Measurements from ENCODE around the gene APOBEC4. TPM values are rescaled to one million over a fixed set of nuclear protein-coding genes. Genes with fewer than 3 reads are reported as not detected.

The APOBEC4 gene
- total RNA-seq, 4 donors from 2014 or later = not detected

GRCh38 chr1:183609759-183610452 lies 43.2 kb downstream of the APOBEC4 start:
- TF ChIP-seq POLR2A (IDR thresholded peaks at IDR 0.05) (no peak), CTCF (IDR thresholded peaks at IDR 0.05) (no peak)
- peaks cover 0 to 28% (median 18%) of the 10 kb centered on the region in 3 donors for H3K4me1 ChIP-seq
- intact Hi-C loops (cut with DNase I) = no loop called here
- no peaks in the 10 kb centered on the region for H3K9me3 ChIP-seq
- no peaks in the 10 kb centered on the region for H3K36me3 ChIP-seq
- WGBS, 2 donors = 36 to 39% methylated on average over 3 of the region's 3 CpGs
- DNase-seq = no peak
- no peaks in the 10 kb centered on the region for H3K27me3 ChIP-seq
- H3K4me3 ChIP-seq = no peak overlapping the region
- H3K27ac ChIP-seq = peak overlapping the region; percentile 9 to 73 (median 52)

- TF ChIP-seq POLR2A (IDR thresholded peaks at IDR 0.05) = no peak
- TF ChIP-seq CTCF (IDR thresholded peaks at IDR 0.05) = peak in 5 of 6 experiments; percentile 43 to 74 (median 53)
- Histone ChIP-seq H3K9me3 (no peaks in the 10 kb centered on the region), H3K27me3 (no peaks in the 10 kb centered on the region), H3K36me3 (no peaks in the 10 kb centered on the region), H3K27ac (peak overlapping the region; percentile 9 to 71 (median 40)), H3K4me3 (no peak overlapping the region), H3K4me1 (peaks cover 0 to 28% (median 18%) of the 10 kb centered on the region in 3 donors)
- whole genome bisulfite sequencing, 2 donors = 28 to 53% methylated on average over 5 of the region's 5 CpGs
- intact Hi-C loops (cut with DNase I) = no loop called here
- DNase-seq = no peak
Observed at GRCh38 chr1:183609313-183609712, 43.8 kb downstream of the APOBEC4 start.

- 38 to 84% methylated on average over 2 of the region's 2 CpGs for WGBS, 2 donors
- intact Hi-C loops (cut with DNase I) = no loop called here
- H3K36me3 ChIP-seq = no peaks in the 10 kb centered on the region
- no peaks in the 10 kb centered on the region for H3K27me3 ChIP-seq
- no peak overlapping the region for H3K4me3 ChIP-seq
- H3K9me3 ChIP-seq = no peaks in the 10 kb centered on the region
- DNase-seq = no peak
- no peak overlapping the region for H3K27ac ChIP-seq
- TF ChIP-seq CTCF (IDR thresholded peaks at IDR 0.05) (no peak), POLR2A (IDR thresholded peaks at IDR 0.05) (no peak)
- H3K4me1 ChIP-seq = peaks cover 0 to 28% (median 18%) of the 10 kb centered on the region in 3 donors
Observed at GRCh38 chr1:183607322-183607980, 45.7 kb downstream of the APOBEC4 start.

- WGBS, 2 donors = 92 to 100% methylated on average over 2 of the region's 2 CpGs
- H3K27ac ChIP-seq = no peak overlapping the region
- H3K4me3 ChIP-seq = no peak overlapping the region
- no peaks in the 10 kb centered on the region for H3K36me3 ChIP-seq
- H3K4me1 ChIP-seq = peaks cover 0 to 28% (median 18%) of the 10 kb centered on the region in 3 donors
- no peaks in the 10 kb centered on the region for H3K27me3 ChIP-seq
- TF ChIP-seq CTCF (IDR thresholded peaks at IDR 0.05) = no peak
- no peak for TF ChIP-seq POLR2A (IDR thresholded peaks at IDR 0.05)
- DNase-seq = no peak
- intact Hi-C loops (cut with DNase I) = no loop called here
- no peaks in the 10 kb centered on the region for H3K9me3 ChIP-seq
Observed at GRCh38 chr1:183605904-183606303, 47.2 kb downstream of the APOBEC4 start.

- no peak for DNase-seq
- Histone ChIP-seq H3K27ac (peak overlapping the region in 2 of 4 donors; percentile 14 to 71), H3K4me1 (peaks cover 0 to 26% (median 17%) of the 10 kb centered on the region in 3 donors), H3K27me3 (no peaks in the 10 kb centered on the region), H3K4me3 (no peak overlapping the region), H3K36me3 (no peaks in the 10 kb centered on the region), H3K9me3 (no peaks in the 10 kb centered on the region)
- intact Hi-C loops (cut with DNase I) = no loop called here
- 73 to 91% methylated on average over 2 to 8 of the region's 8 CpGs for WGBS, 2 donors
- TF ChIP-seq CTCF (IDR thresholded peaks at IDR 0.05) (no peak), POLR2A (IDR thresholded peaks at IDR 0.05) (no peak)
Observed at GRCh38 chr1:183604815-183605214, 48.3 kb downstream of the APOBEC4 start.

Data from esophagus squamous epithelium (tissue), 5 donors.